ENCODE results near the gene CWH43. TPM values are rescaled to one million over a fixed set of nuclear protein-coding genes. Genes with fewer than 3 reads are reported as not detected.

The CWH43 gene
- total RNA-seq: 9.9 and 10.6 TPM in 2 replicates

DNA sequence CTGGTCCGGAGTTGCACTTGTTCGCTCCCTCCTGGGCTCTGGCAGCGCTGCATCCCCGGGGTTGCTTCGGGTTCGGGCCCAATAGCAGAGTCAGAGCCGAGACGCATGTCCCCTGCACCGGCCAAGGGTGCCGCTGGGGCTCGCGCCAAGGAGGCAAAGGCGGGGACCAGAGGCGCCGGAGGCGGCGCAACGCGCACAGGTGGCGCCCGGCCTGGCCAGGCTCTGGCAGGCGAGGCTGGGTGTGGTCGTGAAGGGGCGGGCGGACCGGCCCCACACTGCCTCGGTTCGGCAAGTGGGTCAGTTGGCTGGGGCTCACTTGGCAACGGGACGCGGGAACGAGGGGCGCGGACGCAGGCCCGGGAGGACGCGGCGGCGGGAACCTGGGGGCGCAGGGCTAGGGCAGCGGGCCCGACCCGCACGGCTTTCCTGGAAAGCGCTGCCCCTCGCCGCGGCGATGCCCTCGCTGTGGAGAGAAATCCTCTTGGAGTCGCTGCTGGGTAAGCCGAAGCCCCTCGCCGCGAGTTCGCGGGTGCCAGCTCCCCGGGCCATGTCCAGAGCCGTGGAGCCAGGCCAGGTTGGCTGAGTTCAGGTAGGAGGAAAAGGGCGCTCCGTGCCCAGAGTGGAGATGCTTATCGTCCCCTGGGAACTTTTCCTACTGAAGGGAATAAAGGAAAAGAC lies at the start of gene CWH43:
TSS of gene CWH43 (plus strand) at position 300 of the 678 bp plus-strand sequence. CDS start at position 455, 155 bp downstream.

Other genes starting within 250 kb of the CWH43 start
- gene FRYL, start 206.0 kb upstream of the CWH43 start, total RNA-seq: 47.1 and 51.7 TPM in 2 replicates
- 102 and 117 TPM in 2 replicates for gene OCIAD1, start 155.2 kb upstream of the CWH43 start, total RNA-seq
- 116 and 147 TPM in 2 replicates for gene OCIAD2, start 79.5 kb upstream of the CWH43 start, total RNA-seq

All from airway epithelial cell (primary cell).